GM23338 (cell line): Measurements from ENCODE around the gene MID1. TPM values are rescaled to one million over a fixed set of nuclear protein-coding genes. Genes with fewer than 3 reads are reported as not detected.
A peak's percentile ranks its signal among the peaks of the same experiment; 100 is the strongest.
"Not testable (repeated sequence)": the region's sequence is repeated elsewhere in the genome, so short reads cannot be mapped to it uniquely, and the experiment has no call there.

Source experiments
- ATAC-seq: fragments of 200-7000 bp; cut with Tn5 transposase; 3 replicates; pipeline ENCODE4 v1.9.1; 2020
- DNase-seq: peaks from one replicate; pipeline ENCODE4 v3.0.0-alpha.2; 2015; ENCODE audit warnings: low spot score
- H2AFZ ChIP-seq: fragments of 200-600 bp; sonication (generic); 2 replicates; pipeline ENCODE4 v1.8.0; 2016; ENCODE audit warnings: antibody characterized with exemption, mild to moderate bottlenecking, moderate library complexity
- H3F3A ChIP-seq: fragments of 200-600 bp; sonication (generic); replicated peaks from 2 replicates; pipeline ENCODE4 v1.8.0; 2017; ENCODE audit warnings: antibody characterized with exemption, mixed run types, low read depth
- H3K27ac ChIP-seq: fragments of 200-600 bp; sonication (generic); 2 replicates; pipeline ENCODE4 v1.6.1; 2016; ENCODE audit warnings: low read depth
- H3K27me3 ChIP-seq: fragments of 200-600 bp; sonication (generic); 2 replicates; pipeline ENCODE4 v1.8.0; 2016; ENCODE audit warnings: mild to moderate bottlenecking, mixed run types, moderate library complexity; ENCODE audit not compliant: insufficient read depth
- H3K36me3 ChIP-seq: fragments of 200-600 bp; sonication (generic); 2 replicates; pipeline ENCODE4 v1.8.0; 2016; ENCODE audit warnings: mild to moderate bottlenecking; ENCODE audit not compliant: insufficient read depth
- H3K4me1 ChIP-seq: fragments of 200-600 bp; sonication (generic); 2 replicates; pipeline ENCODE4 v1.8.0; 2016; ENCODE audit warnings: mild to moderate bottlenecking, moderate library complexity; ENCODE audit not compliant: insufficient read depth
- H3K4me2 ChIP-seq: fragments of 200-600 bp; sonication (generic); 2 replicates; pipeline ENCODE4 v1.7.1; 2017; ENCODE audit warnings: mixed run types
- H3K4me3 ChIP-seq: fragments of 200-600 bp; sonication (generic); 2 replicates; pipeline ENCODE4 v1.6.1; 2016; ENCODE audit warnings: mixed run types
- H3K79me2 ChIP-seq: fragments of 200-600 bp; sonication (generic); replicated peaks from 2 replicates; pipeline ENCODE4 v1.8.0; 2017; ENCODE audit warnings: mild to moderate bottlenecking; ENCODE audit not compliant: insufficient read depth
- H3K9me2 ChIP-seq: fragments of 200-600 bp; sonication (generic); 2 replicates; pipeline ENCODE4 v1.8.0; 2017; ENCODE audit not compliant: insufficient read depth
- H4K20me1 ChIP-seq: fragments of 200-600 bp; sonication (generic); replicated peaks from 2 replicates; pipeline ENCODE4 v1.8.0; 2017; ENCODE audit warnings: mild to moderate bottlenecking; ENCODE audit not compliant: insufficient read depth
- H3K27ac Mint-ChIP-seq: 2 replicates; pipeline ENCODE4 v1.8.0; 2020; ENCODE audit warnings: inconsistent platforms, mild to moderate bottlenecking, moderate library complexity, mixed read lengths
- H3K27me3 Mint-ChIP-seq: 3 replicates; pipeline ENCODE4 v1.8.0; 2022; ENCODE audit warnings: low read depth, mild to moderate bottlenecking, moderate library complexity, mixed read lengths, inconsistent platforms; ENCODE audit not compliant: insufficient read depth, poor library complexity
- H3K36me3 Mint-ChIP-seq: 3 replicates; pipeline ENCODE4 v1.8.0; 2021; ENCODE audit warnings: low read depth, mild to moderate bottlenecking, inconsistent platforms, moderate library complexity, mixed read lengths
- H3K4me1 Mint-ChIP-seq: 3 replicates; pipeline ENCODE4 v1.8.0; 2020; ENCODE audit warnings: mild to moderate bottlenecking, inconsistent platforms, mixed read lengths
- H3K4me3 Mint-ChIP-seq: 3 replicates; pipeline ENCODE4 v1.8.0; 2021; ENCODE audit warnings: moderate library complexity, mild to moderate bottlenecking, inconsistent platforms, mixed read lengths
- H3K9me3 Mint-ChIP-seq: 3 replicates; pipeline ENCODE4 v1.8.0; 2020; ENCODE audit warnings: moderate library complexity, mild to moderate bottlenecking, inconsistent platforms, mixed read lengths
- EZH2phosphoT487 ChIP-seq: fragments of 200-600 bp; sonication (generic); IDR thresholded peaks from one replicate; pipeline ENCODE4 v1.8.1; 2018; ENCODE audit warnings: antibody characterized with exemption; ENCODE audit not compliant: unreplicated experiment
- JUNB ChIP-seq: IDR thresholded peaks from one replicate; pipeline ENCODE4 v1.6.1; 2016; ENCODE audit warnings: antibody characterized with exemption; ENCODE audit not compliant: unreplicated experiment
- POLR2AphosphoS5 ChIP-seq: IDR thresholded peaks from 2 replicates; pipeline ENCODE4 v1.6.1; 2016; ENCODE audit warnings: antibody characterized with exemption, low read depth
- polyA plus RNA-seq: library from polyadenylated mRNA; unstranded; fragments of >200 nt; fragmentation: Nextera tagmentation; extraction: Ambion mirVana; gene quantifications from 2 replicates; pipeline ENCODE4 v1.2.1, GENCODE V29; 2016
- total RNA-seq: library from RNA; depleted of rRNA; stranded (reverse); fragments of >200 nt; shearing (Covaris generic); gene quantifications from 2 replicates; pipeline ENCODE4 v1.2.3, GENCODE V29; 2014
- TF ChIP-seq, protein P1 (sequence below): fragments of 250-450 bp; sonication (Bioruptor Pico); IDR thresholded peaks from 2 replicates; pipeline ENCODE4 v1.5.0; 2020; ENCODE audit warnings: mild to moderate bottlenecking, moderate library complexity
- TF ChIP-seq, protein P2 (sequence below): IDR thresholded peaks from one replicate; pipeline ENCODE4 v1.6.1; 2018; ENCODE audit warnings: antibody characterized with exemption; ENCODE audit not compliant: unreplicated experiment

MID1 gene
- total and polyA plus RNA-seq, 2 experiments from 2014 or later: 27.2 to 39.3 TPM

DNA sequence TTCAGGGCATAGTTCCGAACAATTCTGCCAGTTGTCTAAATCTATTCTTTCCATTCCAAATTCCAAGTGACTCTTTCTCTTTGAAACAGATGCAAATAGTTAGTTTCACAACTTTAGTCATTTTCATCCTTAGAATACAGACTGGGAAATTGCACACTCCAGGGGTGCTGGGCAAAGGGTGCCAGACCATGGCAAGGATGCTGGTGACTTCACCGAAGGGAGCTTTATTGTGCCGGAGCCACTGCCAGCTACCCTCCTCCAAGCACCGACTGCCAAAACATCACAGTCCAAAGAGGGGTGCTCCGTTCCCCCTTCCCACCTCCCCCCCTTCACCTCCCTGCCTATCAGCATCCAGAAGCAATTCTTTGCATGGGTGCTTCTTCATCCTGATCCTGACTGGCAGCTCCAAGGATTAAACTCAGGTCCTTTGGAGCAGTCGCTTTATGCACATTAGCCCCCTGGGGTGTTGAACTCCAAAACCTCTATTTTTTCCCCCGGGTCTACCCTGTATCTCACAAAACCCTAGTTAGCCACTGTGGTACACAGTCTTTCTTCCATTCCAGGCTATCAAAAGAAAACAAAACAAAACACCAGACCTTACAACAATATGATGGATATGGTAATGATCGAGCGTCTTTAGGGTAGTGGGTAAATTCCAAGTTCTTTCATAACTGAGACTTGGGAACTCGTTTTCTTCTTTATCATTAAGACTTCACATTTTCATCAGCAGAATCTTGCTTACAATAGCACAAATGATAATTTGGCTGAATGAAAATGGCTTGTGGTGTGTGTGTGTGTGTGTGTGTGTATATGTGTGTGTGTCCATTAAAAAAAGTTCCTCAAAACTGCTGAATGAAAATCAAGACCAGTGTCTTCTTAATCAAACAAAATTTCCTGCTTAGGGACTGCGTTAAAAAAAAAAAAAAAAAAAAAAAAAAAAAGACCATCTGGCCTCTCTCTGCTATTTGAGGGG, 28.7 kb downstream of the MID1 start:
- Histone ChIP-seq H3K9me2 (no peaks in the 10 kb centered on the region), H3K36me3 (no peaks in the 10 kb centered on the region), H3K27me3 (no peaks in the 10 kb centered on the region), H3K4me2 (no peak overlapping the region), H3K4me3 (no peak overlapping the region), H3K27ac (no peak overlapping the region), H3K4me1 (peaks cover 20% of the 10 kb centered on the region), H4K20me1 (no peaks in the 10 kb centered on the region), H3K79me2 (peaks cover 95% of the 10 kb centered on the region), H2AFZ (no peak overlapping the region), H3F3A (no peaks in the 10 kb centered on the region)
- TF ChIP-seq JUNB: no peak
- TF ChIP-seq, protein P1, sequence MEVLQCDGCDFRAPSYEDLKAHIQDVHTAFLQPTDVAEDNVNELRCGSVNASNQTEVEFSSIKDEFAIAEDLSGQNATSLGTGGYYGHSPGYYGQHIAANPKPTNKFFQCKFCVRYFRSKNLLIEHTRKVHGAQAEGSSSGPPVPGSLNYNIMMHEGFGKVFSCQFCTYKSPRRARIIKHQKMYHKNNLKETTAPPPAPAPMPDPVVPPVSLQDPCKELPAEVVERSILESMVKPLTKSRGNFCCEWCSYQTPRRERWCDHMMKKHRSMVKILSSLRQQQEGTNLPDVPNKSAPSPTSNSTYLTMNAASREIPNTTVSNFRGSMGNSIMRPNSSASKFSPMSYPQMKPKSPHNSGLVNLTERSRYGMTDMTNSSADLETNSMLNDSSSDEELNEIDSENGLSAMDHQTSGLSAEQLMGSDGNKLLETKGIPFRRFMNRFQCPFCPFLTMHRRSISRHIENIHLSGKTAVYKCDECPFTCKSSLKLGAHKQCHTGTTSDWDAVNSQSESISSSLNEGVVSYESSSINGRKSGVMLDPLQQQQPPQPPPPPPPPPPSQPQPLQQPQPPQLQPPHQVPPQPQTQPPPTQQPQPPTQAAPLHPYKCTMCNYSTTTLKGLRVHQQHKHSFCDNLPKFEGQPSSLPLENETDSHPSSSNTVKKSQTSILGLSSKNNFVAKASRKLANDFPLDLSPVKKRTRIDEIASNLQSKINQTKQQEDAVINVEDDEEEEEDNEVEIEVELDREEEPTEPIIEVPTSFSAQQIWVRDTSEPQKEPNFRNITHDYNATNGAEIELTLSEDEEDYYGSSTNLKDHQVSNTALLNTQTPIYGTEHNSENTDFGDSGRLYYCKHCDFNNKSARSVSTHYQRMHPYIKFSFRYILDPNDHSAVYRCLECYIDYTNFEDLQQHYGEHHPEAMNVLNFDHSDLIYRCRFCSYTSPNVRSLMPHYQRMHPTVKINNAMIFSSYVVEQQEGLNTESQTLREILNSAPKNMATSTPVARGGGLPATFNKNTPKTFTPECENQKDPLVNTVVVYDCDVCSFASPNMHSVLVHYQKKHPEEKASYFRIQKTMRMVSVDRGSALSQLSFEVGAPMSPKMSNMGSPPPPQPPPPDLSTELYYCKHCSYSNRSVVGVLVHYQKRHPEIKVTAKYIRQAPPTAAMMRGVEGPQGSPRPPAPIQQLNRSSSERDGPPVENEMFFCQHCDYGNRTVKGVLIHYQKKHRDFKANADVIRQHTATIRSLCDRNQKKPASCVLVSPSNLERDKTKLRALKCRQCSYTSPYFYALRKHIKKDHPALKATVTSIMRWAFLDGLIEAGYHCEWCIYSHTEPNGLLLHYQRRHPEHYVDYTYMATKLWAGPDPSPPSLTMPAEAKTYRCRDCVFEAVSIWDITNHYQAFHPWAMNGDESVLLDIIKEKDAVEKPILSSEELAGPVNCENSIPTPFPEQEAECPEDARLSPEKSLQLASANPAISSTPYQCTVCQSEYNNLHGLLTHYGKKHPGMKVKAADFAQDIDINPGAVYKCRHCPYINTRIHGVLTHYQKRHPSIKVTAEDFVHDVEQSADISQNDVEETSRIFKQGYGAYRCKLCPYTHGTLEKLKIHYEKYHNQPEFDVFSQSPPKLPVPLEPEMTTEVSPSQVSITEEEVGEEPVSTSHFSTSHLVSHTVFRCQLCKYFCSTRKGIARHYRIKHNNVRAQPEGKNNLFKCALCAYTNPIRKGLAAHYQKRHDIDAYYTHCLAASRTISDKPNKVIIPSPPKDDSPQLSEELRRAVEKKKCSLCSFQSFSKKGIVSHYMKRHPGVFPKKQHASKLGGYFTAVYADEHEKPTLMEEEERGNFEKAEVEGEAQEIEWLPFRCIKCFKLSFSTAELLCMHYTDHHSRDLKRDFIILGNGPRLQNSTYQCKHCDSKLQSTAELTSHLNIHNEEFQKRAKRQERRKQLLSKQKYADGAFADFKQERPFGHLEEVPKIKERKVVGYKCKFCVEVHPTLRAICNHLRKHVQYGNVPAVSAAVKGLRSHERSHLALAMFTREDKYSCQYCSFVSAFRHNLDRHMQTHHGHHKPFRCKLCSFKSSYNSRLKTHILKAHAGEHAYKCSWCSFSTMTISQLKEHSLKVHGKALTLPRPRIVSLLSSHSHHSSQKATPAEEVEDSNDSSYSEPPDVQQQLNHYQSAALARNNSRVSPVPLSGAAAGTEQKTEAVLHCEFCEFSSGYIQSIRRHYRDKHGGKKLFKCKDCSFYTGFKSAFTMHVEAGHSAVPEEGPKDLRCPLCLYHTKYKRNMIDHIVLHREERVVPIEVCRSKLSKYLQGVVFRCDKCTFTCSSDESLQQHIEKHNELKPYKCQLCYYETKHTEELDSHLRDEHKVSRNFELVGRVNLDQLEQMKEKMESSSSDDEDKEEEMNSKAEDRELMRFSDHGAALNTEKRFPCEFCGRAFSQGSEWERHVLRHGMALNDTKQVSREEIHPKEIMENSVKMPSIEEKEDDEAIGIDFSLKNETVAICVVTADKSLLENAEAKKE (CRISPR knock-in tag): no peak
- TF ChIP-seq, protein P2, sequence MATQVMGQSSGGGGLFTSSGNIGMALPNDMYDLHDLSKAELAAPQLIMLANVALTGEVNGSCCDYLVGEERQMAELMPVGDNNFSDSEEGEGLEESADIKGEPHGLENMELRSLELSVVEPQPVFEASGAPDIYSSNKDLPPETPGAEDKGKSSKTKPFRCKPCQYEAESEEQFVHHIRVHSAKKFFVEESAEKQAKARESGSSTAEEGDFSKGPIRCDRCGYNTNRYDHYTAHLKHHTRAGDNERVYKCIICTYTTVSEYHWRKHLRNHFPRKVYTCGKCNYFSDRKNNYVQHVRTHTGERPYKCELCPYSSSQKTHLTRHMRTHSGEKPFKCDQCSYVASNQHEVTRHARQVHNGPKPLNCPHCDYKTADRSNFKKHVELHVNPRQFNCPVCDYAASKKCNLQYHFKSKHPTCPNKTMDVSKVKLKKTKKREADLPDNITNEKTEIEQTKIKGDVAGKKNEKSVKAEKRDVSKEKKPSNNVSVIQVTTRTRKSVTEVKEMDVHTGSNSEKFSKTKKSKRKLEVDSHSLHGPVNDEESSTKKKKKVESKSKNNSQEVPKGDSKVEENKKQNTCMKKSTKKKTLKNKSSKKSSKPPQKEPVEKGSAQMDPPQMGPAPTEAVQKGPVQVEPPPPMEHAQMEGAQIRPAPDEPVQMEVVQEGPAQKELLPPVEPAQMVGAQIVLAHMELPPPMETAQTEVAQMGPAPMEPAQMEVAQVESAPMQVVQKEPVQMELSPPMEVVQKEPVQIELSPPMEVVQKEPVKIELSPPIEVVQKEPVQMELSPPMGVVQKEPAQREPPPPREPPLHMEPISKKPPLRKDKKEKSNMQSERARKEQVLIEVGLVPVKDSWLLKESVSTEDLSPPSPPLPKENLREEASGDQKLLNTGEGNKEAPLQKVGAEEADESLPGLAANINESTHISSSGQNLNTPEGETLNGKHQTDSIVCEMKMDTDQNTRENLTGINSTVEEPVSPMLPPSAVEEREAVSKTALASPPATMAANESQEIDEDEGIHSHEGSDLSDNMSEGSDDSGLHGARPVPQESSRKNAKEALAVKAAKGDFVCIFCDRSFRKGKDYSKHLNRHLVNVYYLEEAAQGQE: no peak
- no peak for TF ChIP-seq POLR2AphosphoS5
- no peak for TF ChIP-seq EZH2phosphoT487
- H3K4me3 Mint-ChIP-seq: no peak overlapping the region
- peak overlapping the region; percentile 71; the same call in 1 of the 2 replicates for H3K27ac Mint-ChIP-seq
- DNase-seq (no peak), ATAC-seq (no peak; the same call in 2 of the 3 replicates)
- peaks cover 20% of the 10 kb centered on the region for H3K36me3 Mint-ChIP-seq
- peaks cover 4% of the 10 kb centered on the region for H3K27me3 Mint-ChIP-seq
- H3K4me1 Mint-ChIP-seq: peaks cover 22% of the 10 kb centered on the region
- H3K9me3 Mint-ChIP-seq: no peaks in the 10 kb centered on the region; the same call in 2 of the 3 replicates

DNA sequence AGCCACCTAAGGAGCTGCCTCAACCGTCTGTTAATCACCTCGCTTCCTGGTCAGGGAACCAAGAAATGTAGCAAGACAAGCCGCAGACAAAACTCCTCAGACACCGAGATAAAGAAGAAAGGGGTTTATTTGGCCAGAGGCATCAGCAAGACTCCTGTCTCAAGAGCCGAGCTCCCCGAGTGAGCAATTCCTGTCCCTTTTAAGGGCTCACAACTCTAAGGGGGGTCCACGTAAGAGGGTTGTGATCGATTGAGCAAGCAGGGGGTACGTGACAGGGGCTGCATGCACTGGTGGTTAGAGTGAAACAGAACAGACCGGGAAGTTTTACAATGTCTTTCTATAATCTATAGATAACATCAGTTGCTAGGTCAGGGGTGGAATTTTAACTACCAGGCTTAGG, 30.6 kb downstream of the MID1 start:
- ATAC-seq, H3K4me3 ChIP-seq, H2AFZ ChIP-seq, H3K27ac ChIP-seq, H3K27ac Mint-ChIP-seq, H3K4me2 ChIP-seq, H3K27me3 ChIP-seq, H3K27me3 Mint-ChIP-seq, H3K36me3 ChIP-seq, H4K20me1 ChIP-seq, H3K9me2 ChIP-seq, H3K4me3 Mint-ChIP-seq, H3K9me3 Mint-ChIP-seq, DNase-seq, H3F3A ChIP-seq: not testable (repeated sequence)
- Mint-ChIP-seq H3K36me3 (peaks cover 37% of the 10 kb centered on the region), H3K4me1 (peaks cover 21% of the 10 kb centered on the region)
- Histone ChIP-seq H3K79me2 (peaks cover 93% of the 10 kb centered on the region), H3K4me1 (peaks cover 19% of the 10 kb centered on the region)
